HG03457 (cell line): ENCODE results near the gene TRIP11.

Experiments
- ATAC-seq: cut with Tn5 transposase; IDR thresholded peaks from one replicate; pipeline ENCODE4 v1.9.1; 2021; ENCODE audit warnings: moderate number of reproducible peaks; ENCODE audit not compliant: unreplicated experiment

Gene TRIP11

DNA sequence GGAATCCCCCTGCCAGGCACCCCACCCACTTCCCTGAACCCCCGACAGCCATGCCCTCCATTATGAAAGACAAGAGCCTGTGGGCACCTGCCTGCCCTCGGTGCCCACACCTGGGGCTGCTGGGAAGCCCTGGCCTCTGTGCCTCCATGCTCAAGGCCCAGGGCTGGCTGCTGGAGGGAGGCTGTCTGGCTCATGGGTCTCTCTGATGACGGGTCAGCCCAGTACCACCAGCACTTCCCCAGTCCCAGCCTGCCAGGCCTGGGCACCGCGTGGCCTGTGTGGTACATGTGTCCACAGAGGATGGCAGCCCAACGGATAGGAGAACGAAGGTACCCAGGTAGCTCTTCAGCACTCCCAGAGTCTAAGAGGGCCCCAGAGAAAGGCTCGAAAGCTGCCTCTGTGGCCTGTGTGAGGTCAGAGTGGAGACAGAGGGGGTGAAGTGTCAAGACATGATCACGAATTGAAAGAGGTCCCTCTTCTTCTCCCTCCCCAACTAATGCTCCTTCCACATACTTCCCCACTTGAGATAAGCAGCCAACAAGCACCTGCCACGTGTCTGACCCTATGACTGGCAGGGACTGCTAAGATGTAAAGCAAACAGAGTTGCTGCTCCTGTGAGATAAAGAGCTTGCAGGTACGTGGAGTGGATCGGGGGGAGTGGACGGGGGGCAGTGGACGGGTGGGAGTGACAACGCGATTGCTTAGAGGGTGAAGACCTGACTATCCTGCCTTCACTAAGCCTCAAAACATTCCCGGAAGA, 113.5 kb downstream of the TRIP11 start:
- no peak for ATAC-seq

DNA sequence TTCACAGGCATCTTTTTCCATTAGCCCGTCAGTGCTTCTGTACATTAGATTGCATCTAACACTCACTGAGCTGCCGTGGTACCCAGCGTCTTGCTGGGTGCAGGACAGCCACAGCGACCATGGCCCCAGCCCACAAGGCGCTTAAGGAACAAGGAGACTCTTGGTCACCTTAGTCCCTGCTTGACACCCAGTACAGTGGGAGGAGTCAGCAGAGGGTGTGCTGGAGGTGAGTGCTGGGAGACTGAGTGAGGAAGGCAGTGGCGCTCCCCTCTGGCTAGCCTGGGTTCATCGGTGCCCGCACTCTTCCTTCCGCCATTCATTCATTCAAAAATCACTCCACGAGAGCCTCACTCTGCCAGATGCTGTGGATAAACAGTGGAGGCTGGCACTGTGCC, 114.1 kb downstream of the TRIP11 start:
- ATAC-seq: no peak

DNA sequence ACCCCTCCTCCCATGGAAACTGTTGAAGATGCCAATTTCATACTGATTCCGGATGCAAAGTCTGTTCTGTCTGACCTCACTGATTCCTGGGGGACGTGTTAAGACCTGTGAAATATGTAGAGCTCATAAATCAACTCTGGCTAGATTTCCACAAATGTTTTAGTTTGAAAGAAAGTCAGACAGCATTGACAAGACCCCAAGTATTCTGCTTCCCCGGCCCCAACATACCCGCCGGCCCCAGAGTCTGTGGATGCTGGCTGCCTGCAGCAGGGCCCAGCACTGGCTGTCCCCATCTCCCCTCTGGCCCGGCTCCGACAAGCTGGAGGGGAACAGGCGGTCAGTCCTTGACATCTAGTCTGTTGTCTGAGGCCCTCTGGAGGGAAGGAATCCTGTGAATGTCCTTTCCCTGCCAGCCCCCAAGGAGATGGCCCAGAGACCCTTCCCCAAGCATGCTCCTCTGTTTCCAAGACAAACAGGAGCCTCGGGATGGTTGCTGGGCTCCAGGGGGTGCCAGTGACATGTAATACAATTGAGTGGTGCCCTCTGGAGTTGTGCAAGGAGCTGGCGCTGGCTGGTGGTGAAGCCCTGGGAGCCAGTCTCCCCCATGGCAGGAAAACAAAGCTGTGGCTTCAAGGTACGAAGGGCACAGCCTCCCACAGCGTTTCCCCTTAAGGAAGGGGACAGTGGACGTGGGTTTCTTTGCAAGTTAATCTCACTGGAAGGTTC, 114.7 kb downstream of the TRIP11 start:
- no peak for ATAC-seq

DNA sequence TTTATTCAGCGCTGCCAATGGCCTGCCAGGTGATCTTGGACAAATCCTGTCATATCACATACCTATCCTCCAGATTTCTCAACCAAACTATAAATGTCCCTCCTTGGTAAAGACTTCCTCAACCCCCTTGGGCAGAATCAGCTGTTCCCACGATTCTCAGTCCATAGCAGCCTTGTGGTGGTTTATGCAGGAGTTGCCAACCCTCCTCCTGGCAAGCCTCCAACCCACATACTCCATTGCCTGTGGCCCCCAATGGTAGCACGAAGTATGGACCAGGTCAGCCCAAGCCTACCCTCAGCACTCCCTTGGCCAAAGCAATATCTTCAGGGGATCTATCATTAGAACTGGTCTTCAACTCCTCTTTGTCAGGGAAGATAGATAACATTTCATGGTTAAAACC, 119.3 kb downstream of the TRIP11 start:
- ATAC-seq: no peak

DNA sequence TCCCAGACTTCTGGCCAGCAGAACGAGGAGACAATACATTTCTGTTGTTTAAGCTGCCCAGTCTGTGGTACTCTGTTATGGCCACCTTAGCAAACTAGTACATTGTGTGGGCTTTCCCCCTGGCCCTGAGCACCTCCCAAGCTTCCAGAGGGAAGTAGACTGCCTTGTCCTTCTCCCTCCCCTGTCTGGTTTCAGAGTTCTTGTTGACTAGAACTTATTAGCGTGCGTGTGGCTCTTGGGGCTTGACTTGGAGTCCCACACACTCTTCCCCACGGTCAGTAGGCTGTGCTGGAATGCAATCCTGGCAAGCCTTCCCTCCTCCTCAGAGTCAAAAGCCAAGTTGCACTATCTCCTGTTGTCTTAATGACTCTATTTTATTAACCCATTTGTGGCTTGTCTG, 120.0 kb downstream of the TRIP11 start:
- no peak for ATAC-seq

DNA sequence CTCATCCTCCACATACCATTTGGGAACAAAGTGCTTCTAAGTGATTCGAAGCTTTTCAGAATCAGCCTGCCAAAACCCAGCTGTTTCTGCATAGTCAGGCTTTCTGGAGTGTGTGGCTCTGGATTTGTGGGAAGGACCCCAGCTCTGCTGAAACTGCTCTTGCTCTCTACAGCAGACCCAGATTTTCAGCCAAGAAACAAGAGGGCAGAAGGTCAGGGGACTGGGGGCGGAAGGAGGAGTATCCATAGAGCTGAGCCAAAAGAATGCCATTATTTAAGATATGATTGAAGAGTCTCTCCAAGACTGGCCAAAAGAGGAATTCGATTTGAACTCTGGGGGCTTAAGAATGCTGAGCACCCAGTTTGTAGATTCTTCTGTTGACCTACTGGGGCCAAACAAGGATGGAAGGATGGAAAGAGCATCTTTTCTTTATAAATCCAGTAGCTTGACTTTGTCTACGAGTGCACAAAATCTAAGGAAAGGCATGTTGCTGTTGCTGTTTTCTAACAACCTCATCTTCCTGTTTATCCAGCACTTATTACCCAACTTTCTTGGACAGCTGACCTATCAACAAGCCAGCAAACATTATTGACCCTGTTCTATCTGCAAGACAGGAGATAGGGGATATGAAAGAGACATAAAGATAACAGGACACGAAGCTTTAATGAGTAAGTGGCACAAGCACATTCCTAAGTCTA, 121.5 kb downstream of the TRIP11 start:
- ATAC-seq: no peak
